Right kidney (tissue), 1 donor: ENCODE measurements around the gene ZNF526.

Experiments used
- DNase-seq: peaks from one replicate; pipeline ENCODE4 v3.0.0-alpha.2; 2016

ZNF526 gene

DNA sequence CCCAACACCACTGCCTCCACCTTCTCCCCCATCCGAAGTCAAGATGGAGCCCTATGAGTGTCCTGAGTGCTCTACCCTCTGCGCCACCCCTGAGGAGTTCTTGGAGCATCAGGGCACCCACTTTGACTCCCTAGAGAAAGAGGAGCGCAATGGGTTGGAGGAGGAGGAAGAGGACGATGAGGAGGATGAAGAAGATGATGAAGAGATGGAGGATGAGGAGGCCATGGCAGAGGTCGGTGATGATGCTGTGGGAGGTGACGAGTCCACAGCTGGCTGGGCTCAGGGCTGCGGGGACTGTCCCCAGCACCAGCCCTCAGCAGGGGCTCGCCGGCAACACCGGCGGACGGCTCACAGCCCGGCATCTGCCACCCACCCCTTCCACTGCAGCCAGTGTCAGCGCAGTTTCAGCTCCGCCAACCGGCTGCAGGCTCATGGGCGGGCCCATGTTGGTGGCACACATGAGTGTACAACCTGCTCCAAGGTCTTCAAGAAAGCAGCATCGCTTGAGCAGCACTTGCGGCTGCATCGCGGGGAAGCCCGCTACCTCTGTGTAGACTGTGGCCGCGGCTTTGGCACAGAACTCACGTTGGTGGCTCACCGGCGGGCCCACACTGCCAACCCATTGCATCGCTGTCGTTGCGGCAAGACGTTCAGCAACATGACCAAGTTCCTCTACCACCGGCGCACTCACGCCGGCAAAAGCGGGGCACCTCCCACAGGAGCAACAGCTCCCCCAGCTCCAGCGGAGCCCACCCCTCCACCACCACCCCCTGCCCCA lies 5.0 kb downstream of the ZNF526 start:
- no peak for DNase-seq

DNA sequence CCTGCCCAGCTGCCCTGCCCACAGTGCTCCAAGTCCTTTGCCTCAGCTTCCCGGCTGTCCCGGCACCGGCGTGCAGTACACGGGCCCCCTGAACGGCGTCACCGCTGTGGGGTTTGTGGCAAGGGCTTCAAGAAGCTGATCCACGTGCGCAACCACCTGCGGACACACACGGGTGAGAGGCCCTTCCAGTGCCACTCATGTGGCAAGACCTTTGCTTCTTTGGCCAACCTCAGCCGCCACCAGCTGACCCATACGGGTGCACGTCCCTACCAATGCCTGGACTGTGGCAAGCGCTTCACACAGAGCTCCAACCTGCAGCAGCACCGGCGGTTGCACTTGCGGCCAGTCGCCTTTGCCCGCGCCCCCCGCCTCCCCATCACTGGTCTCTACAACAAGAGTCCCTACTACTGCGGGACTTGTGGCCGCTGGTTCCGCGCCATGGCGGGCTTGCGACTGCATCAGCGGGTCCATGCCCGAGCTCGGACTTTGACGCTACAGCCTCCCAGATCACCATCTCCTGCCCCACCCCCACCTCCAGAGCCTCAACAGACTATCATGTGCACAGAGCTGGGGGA lies 5.7 kb downstream of the ZNF526 start:
- no peak for DNase-seq

DNA sequence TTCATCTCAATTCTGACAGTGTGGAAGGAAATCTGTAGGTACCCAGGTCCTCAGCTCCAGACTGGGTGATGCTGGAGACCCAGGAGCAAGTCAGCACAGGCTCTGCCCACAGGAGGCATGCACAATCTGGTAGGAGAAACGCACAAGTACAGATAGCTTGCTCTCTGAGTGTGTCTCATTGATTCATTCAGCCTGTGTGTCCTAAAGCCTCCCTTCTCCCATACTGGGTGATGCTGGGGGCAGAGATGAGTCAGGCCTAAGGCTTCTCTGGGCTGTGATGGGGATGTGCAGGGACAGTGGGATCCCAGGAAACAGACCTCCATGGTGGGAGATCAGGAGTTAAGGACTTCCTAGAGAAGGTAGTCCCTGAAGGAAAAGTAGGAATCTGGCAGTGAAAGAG lies 6.8 kb downstream of the ZNF526 start:
- no peak for DNase-seq

DNA sequence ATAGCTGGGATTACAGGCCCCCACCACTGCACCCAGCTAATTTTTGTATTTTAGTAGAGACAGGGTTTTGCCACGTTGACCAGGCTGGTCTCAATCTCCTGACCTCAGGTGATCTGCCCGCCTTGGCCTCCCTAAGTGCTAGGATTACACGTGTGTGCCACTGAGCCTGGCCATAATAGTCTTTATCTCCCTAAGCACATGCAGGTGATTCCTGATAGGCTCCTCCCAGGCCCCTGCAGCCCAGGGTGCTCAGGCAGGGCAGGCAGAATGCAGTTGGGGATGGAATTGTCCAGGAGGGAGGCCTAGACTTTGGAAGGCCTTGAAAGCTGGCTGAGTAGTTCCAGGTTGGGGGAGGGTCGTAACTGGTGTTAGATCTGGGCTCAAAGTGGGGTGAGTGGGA lies 8.5 kb downstream of the ZNF526 start:
- no peak for DNase-seq

DNA sequence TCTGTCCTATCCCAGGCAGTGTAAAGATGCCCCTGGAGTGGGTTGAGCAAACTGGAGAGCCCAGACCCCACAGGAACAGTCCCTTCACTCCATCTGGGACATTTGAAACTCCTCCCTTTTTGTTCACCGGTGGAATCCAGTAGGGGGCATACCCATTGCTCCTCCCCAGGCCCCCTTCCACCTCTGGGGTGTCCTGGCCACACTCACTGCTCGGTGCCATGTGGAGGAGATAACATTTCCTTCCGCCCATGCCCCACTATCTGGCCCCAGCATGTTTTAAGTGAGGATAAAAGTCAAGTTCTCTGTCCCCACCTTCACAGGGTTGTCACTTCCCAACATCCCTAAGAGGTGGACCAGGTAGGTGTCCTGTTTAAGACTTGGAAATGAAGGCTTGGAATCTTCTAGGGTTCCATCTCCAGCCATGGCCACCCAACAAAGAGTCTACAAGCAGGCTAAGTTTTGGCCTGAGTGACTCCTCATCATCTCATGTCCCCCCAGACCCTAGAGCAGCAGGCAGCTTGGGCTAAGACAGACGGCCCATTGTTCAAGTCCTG lies 9.3 kb downstream of the ZNF526 start:
- no peak for DNase-seq

DNA sequence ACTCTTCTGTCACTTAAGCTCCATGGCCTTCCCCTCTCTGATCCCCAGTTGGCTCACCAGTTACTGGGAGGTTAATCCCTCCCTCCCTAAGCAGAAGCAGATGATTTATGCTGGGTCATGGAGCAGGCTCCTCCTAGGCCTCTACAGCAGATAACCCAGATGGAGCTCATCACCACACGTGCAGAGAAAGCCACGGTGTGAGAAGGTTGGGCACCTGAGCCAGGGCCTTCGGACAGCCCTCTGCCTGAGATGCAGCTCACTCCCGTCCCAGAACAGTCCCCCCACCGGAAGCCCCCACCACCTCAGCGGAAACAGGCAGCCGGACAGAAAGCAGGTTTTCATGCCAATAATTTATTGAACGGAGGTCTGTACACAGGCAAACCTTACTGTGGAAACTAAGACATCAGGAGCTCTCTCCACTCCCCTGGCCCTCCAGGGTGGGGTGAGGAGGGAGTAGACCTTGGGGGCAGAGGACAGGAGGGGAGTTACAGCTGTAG lies 9.8 kb downstream of the ZNF526 start:
- no peak for DNase-seq

DNA sequence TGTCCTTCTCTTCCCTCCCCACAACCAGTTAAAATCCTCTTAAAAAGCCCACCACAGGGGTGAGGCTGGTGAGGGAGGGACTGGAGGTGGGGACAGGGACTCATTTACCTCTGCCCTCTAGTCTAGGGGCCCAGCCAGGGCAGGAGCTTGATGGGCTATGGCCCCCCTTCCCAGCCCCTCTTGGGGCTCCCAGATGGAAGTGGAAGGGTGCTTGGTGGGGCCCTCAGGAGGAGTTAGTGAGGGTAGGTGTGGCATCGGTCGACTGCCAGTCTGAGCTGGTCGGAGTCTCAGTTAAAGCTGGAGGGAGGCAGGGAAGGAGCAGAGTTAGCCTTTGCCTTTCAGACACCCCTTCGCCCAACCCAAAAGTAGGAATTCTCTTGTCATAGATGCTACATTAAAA lies 10.5 kb downstream of the ZNF526 start:
- DNase-seq, result no peak

DNA sequence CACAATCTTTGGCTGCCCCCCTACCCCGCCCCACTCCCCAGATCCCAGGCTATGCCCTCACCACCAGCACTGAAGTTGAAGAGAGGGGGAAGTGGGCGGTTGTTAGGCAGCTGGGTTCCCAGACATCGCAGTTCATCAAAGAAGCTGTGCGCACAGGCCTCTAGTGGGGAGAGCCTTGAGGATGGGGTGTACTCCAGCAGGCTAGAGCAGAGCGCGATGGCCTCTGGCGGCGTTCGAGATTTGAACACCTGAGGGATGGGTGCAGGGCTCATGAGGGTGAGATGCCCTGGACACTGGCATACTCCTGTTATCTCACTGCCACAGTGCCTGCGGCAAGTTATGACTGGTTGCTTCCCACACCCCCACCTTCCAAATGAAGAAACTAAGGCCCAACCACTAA lies 12.3 kb downstream of the ZNF526 start:
- DNase-seq, result no peak

DNA sequence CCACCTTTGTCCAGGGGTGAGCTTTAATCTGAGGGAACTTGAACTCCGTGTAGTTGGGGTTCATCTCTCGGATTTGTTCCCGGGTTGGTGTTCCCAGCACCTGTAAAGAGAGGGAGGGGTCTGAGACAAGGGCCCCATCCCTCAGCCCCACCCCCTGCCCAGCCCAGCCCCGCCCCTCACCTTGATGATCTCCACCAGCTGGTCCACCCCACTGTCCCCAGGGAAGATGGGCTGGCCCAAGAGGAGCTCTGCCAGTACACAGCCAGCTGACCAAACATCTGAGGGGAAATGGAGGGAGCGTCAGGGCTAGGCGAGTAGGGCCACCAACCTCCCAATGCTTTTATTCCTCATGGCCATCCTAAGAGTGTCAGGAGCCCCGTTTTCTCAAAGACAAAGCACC lies 13.0 kb downstream of the ZNF526 start:
- DNase-seq, result no peak

DNA sequence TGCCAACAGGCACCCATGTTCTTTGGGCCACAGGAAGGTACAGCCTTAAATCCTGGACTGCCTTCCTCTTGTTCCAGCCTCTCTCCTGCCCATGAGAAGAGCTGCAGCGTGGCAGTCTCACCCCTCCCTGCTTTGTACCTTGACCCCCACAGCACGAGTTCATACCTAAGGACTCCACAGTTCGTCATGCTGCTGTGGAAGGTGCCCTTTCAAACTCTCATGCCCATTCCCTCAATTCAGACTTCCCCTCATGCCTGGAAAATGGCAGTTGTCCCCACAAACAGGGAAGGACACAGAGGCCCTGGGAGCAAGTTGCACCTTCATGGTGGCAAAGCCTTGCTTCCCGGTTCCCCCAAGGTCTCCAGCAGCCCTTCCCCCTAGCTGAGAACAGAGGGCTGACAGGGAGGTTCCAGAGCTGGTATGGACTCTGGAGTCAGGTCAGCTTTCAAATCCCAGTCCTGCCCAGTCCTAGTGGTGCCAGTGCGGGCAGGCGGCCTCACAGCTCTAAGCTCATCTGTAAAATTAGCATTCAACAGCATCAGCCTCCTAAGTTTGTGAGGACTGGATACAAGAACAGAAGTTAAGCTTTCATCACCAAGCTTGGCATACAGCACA lies 13.7 kb downstream of the ZNF526 start:
- no peak for DNase-seq

DNA sequence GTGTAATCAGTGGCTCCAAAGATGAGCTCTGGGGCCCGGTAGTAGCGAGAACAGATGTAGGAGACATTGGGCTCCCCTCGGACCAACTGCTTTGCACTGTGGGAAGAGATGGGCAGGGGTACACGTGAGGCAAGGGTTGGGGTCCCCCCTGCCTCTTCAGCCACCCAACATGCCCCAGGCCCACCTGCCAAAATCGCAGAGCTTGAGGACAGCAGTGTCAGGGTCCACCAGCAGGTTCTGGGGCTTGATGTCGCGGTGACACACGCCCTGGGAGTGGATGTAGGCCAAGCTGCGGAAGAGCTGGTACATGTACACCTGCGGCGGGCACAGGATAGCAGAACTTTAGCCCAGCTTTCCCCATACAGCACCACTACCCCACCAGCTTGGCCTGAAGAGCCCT lies 14.3 kb downstream of the ZNF526 start:
- DNase-seq, result no peak

DNA sequence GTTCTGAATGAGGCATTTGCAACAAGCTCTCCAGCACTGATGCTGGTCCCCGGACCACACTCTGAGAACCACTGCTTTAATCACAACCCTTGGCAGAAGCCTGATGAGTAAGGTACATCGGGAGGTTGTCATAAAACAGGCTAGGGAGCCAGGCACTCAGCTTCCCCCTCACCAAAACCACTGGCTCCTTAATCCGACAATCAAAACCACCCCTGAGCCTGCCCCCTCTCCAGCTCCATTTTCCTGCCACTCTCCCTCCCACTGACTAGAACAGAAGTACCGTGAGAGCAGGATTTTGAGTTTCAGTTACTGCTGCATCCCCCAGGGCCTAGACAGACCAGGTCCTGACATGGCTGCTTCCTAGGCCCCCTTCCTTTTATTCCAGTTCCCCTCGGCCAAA lies 15.1 kb downstream of the ZNF526 start:
- no peak for DNase-seq

DNA sequence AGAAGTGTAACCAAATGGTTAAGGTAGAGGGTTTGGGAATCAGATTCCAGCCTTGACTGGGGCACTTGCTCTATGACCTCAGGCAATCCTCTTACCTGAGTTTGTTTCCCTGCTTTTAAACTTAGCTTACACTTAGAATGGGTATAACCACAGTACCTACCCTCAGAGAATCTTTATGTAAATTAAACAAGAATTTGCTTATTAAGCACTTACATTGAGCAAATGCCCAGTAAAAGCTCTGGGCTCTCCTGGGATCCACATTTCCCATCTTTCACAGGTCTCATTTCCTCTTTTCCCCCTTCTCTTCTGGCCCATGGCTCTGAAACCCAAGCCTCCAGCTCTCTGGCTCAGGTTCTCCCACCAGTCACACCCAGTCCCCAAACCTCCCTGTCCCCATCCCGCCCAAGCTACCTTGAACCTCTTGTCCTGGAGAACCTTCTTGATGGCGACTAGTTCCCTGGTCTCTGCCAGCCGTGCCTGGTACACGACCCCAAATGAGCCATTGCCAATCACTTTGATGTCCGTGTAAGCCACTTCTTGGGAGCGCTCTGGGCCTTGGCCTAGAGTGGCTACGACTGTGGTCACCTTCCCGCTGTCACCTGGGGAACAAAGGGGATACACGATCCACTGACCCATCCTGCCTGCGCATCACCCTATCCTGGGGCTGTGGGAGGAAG lies 19.6 kb downstream of the ZNF526 start:
- no peak for DNase-seq

DNA sequence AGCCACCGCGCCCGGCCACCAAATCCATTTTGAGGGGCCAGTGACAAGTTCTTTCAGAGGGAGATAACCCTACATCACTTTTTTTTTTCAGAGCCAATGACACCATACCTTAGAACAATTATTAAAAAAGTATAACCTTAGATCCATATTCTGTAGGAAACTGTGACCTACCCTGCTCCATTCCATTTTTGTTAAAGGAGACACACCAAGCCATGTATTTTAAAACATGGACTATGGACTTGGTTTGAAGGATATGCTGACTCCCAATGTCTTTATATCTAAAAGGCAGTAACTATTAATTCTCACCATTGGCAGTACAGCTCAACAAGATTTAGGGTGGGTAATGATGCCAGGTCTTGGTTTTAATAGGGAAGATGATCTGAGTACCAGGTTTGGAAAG lies 21.2 kb downstream of the ZNF526 start:
- DNase-seq, result no peak

DNA sequence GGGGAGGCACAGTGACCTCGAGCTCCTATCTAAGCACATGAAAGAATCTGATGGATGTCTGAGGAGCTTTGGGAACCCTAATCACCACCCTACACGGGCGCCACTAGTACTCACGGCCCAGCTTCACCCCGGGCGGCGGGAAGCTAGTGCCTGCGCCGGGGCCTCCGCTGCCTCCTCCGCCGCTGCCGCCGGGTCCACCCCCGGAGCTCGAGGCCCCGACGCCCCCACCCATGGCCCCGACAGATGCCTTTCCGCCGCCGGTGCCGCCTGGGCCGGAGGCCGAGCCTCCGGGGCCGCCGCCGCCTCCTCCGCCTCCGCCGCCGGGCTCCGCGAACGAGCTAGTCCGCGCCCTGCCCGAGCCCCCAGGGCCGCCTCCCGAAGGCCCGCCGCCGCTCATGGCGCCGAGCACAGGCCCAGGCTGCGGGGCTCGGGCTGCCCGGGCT lies 22.0 kb downstream of the ZNF526 start:
- peak; percentile 30 for DNase-seq

DNA sequence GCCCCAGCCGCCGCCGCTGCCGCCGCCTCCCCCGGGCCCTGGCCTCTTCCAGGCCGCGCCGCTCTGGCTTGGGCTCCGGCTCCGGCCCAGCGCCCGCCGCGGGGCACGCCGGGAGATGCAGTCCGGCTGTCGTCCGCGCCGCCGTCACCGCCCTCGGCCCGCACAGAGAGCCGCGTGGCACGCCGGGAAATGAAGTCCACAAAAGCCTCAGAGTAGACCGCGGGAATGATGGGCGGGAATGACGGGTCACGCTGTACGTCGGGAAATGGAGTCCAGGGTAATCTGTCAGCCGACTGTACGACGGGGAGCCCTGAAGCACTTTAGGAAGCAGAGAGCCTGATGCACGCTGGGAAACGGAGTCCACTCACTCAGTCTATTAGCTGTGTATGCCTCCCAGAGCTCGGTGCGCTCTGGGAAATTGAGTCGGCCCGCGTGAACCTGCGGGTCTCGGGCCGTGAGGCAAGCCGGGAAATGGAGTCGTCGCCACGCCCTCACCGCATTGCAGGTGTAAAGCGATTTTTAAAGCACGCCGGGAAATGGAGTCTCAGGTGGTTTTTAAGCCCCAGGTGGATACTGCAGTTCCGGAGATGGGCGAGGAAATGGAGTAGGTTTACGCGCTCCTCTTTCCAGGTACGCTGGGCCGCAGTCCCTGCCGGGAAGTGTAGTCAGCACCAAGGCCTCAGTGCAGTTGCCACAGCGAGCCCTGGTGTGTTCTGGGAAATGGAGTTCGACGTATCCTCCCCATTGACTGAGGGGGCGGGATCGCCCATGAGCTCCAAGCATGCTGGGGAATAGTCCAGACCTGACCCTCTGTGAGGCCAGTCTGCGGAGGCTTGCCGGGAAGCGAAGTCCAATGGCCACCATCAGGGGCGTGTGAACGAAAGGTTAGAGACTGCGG lies 22.6 kb downstream of the ZNF526 start, which contains the start of gene GSK3A:
TSS of gene GSK3A (minus strand) at position 91 of the 898 bp plus-strand sequence. CDS start 137 bp downstream, outside the sequence.
- peak; percentile 99 for DNase-seq

DNA sequence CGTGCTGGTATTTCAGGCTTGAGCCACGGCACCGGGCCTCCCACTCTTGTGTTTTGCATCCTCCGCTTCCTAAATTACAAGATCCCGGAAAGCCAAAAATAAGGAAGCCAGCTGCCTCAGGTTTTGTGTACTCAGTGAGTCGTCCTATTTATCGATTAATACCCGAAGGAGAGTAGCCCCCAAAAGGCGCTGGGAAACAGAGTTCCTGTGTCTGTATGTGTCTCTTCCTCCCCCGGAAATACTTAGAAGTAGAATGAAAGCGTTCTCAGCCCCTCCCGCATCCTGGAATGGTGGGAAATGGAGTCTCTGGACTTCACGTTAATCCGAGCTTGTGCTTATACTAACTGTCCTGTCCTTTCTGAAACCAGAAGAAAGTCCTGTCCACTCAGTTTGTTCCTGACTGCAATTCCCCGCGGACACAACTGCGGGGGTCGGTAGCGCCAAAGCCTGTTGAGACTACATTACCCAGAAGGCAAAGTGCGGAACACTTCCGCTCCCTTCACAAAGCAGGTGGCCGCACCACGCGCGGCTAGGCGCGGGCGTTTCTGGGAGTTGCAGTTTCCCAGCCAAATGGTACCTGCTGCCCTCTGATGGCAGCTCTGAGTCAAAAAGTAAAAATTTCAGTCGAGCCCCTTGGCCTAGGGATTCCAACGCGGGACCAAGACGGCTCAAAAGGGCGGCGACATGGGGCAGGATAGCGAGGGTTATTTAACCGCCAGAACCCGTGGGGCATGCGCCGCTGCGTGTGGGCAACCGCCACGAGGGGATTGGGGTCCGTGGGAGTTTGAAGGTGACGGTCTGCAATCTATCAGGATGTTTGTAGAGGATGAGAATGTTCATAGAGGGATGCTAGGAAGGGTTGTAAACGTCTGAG lies 24.5 kb downstream of the ZNF526 start:
- peak; percentile 92 for DNase-seq

DNA sequence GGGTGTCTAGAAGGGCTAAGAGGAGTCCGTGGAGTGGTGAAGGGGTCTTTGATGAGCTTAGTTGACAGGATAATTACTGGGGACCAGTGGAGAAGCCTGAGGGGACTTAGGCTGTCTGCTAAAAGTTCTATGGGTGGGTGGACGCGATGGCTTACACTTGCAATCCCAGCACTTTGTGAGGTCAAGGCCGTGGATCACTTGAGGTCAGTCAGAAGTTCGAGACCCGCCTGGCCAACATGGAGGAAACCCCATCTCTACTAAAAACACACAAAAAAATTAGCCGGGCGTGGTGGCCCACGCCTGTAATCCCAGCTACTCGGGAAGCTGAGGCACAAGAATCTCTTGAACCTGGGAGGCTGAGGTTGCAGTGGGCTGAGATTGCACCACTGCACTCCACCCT lies 25.1 kb downstream of the ZNF526 start:
- DNase-seq, result no peak

DNA sequence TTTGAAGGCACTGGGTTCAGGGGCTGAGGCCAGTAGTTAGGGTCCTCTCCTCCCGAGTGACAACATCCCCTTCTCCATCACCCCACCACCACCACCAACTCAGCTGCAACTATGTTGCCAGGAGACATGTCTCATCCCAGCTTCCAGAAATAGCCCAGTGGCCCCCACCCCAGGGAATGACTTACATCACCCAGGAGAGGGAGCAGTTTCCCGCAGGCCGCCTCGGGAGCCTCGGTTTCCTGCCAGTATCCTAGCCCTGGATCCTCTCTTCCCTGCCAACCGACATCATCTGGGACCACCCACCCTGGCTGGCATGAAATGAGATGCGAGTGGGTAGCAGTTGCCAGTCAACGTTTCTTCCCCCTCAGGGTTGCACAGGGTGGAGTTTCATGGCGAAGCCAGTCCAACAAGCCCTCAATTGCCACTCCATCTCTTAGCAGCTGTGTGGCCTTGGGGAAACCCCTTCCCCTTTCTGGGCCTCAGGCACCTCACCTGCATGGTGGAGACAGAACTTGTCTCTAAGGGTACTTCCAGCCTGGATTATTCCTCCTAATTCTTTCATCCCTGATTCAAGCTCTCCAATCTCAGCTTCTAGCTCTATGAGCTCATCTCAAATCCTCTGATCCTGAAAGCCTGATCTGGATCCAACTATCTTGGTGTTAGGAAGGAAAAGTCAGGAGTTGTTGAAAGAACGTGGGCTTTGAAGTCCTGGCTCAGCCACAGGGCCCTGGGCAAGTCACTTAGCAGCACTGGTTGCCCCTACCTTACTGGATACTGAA lies 26.2 kb downstream of the ZNF526 start:
- DNase-seq, result peak; percentile 44
